H1 (cell line): Measurements from ENCODE around the gene TMCC1. TPM values are rescaled to one million over a fixed set of nuclear protein-coding genes. Genes with fewer than 3 reads are reported as not detected.

Experiments
- CTCF ChIA-PET: fragments of 300-600 bp; sonication (Branson Sonifier 250); formaldehyde crosslinking; loops from one replicate; lab custom pipeline; 2021; ENCODE audit not compliant: partially characterized antibody; lab: Charles Lee
- POLR2A ChIA-PET: fragments of 300-600 bp; sonication (Branson Sonifier 250); formaldehyde crosslinking; loops from one replicate; lab custom pipeline; 2021; ENCODE audit warnings: inconsistent platforms; ENCODE audit not compliant: partially characterized antibody; lab: Charles Lee
- DNase-seq, 2 experiments: peaks; one replicate each; pipeline versions ENCODE4 v3.0.0 to v3.0.0-alpha.2; 2010 to 2022; ENCODE audit warnings: low spot score in 2 of 2, low read depth in 1 of 2, mixed read lengths in 1 of 2
- FAIRE-seq: peaks from 2 replicates; lab custom pipeline; 2011; peaks lifted over from hg19 to GRCh38; lab: Jason Lieb, UNC
- H2AFZ ChIP-seq: 2 replicates; pipeline ENCODE4 v1.8.1; 2012; ENCODE audit warnings: low read length, inconsistent platforms
- H2AK5ac ChIP-seq: 2 replicates; pipeline ENCODE4 v1.6.1; 2013; ENCODE audit warnings: low read depth, low read length
- H2BK120ac ChIP-seq: replicated peaks from 2 replicates; pipeline ENCODE3; 2013; ENCODE audit warnings: low read depth, low read length, inconsistent platforms
- H2BK12ac ChIP-seq: 2 replicates; pipeline ENCODE4 v1.6.1; 2013; ENCODE audit warnings: low read depth, low read length
- H2BK15ac ChIP-seq: 2 replicates; pipeline ENCODE4 v1.6.1; 2013; ENCODE audit warnings: low read length
- H2BK20ac ChIP-seq: 2 replicates; pipeline ENCODE4 v1.6.1; 2013; ENCODE audit warnings: low read length
- H2BK5ac ChIP-seq: 2 replicates; pipeline ENCODE4 v1.6.1; 2013; ENCODE audit warnings: low read depth, low read length
- H3K14ac ChIP-seq: 2 replicates; pipeline ENCODE4 v1.6.1; 2013; ENCODE audit warnings: inconsistent platforms; ENCODE audit not compliant: insufficient read length
- H3K18ac ChIP-seq: 2 replicates; pipeline ENCODE4 v1.6.1; 2013; ENCODE audit warnings: low read length; ENCODE audit errors: extremely low read depth
- H3K23ac ChIP-seq: 2 replicates; pipeline ENCODE4 v1.6.1; 2013; ENCODE audit warnings: inconsistent platforms; ENCODE audit not compliant: insufficient read length
- H3K23me2 ChIP-seq: 2 replicates; pipeline ENCODE4 v1.6.1; 2013; ENCODE audit warnings: low read depth, low read length
- H3K27ac ChIP-seq: 2 replicates; pipeline ENCODE4 v1.6.1; 2011; ENCODE audit warnings: low read depth, low read length, inconsistent platforms
- H3K27me3 ChIP-seq, 4 experiments: replicated peaks in 1 of 4; 1 replicate in 1 of 4; 2 replicates in 3 of 4; pipeline versions ENCODE4 v1.6.1 to v1.8.1; 2011 to 2013; ENCODE audit warnings: low read length in 3 of 4, mild to moderate bottlenecking in 3 of 4, inconsistent platforms in 2 of 4, mixed read lengths in 2 of 4, moderate library complexity in 1 of 4; ENCODE audit not compliant: control insufficient read depth in 3 of 4, insufficient read depth in 3 of 4; ENCODE audit errors: extremely low read depth in 1 of 4
- H3K36me3 ChIP-seq, 4 experiments: 2 replicates each; pipeline versions ENCODE4 v1.6.1 to v1.8.1; 2011 to 2013; ENCODE audit warnings: mild to moderate bottlenecking in 4 of 4, low read length in 3 of 4, moderate library complexity in 2 of 4, control low read depth in 1 of 4, inconsistent platforms in 1 of 4; ENCODE audit not compliant: insufficient read depth in 4 of 4, control insufficient read depth in 2 of 4
- H3K4ac ChIP-seq: replicated peaks from 2 replicates; pipeline ENCODE3; 2013; ENCODE audit warnings: low read length, low read depth, mixed read lengths, inconsistent platforms; ENCODE audit not compliant: insufficient read length
- H3K4me1 ChIP-seq, 4 experiments: replicated peaks in 1 of 4; 1 replicate in 1 of 4; 2 replicates in 3 of 4; pipeline versions ENCODE4 v1.6.1 to v1.8.1; 2011 to 2013; ENCODE audit warnings: low read length in 3 of 4, inconsistent platforms in 2 of 4, mixed read lengths in 1 of 4; ENCODE audit not compliant: insufficient read depth in 4 of 4, control insufficient read depth in 3 of 4
- H3K4me2 ChIP-seq, 2 experiments: 2 replicates each; pipeline versions ENCODE4 v1.6.1 to v1.8.1; 2011 to 2013; ENCODE audit warnings: low read depth in 2 of 2, low read length in 2 of 2, control low read depth in 1 of 2, inconsistent platforms in 1 of 2, mild to moderate bottlenecking in 1 of 2; ENCODE audit not compliant: insufficient read depth in 1 of 2
- H3K4me3 ChIP-seq, 4 experiments: fragments of 200-600, 300-600 bp in 1 of 4; sonication (generic), shearing (Covaris generic), sonication (Bioruptor Twin) in 1 of 4; 2 replicates each; pipeline versions ENCODE4 v1.5.1 to v1.8.1; 2011 to 2016; ENCODE audit warnings: low read length in 4 of 4, low read depth in 3 of 4, control low read depth in 2 of 4, inconsistent platforms in 2 of 4, mild to moderate bottlenecking in 2 of 4, mixed read lengths in 1 of 4, moderate library complexity in 1 of 4; ENCODE audit not compliant: insufficient read depth in 2 of 4; ENCODE audit errors: extremely low read depth in 1 of 4
- H3K56ac ChIP-seq: replicated peaks from 2 replicates; pipeline ENCODE3; 2013; ENCODE audit warnings: low read depth, mild to moderate bottlenecking, mixed read lengths, low read length, inconsistent platforms; ENCODE audit not compliant: insufficient read length
- H3K79me1 ChIP-seq: 2 replicates; pipeline ENCODE4 v1.6.1; 2013; ENCODE audit warnings: low read depth, low read length, control low read depth
- H3K79me2 ChIP-seq, 2 experiments: 2 replicates each; pipeline versions ENCODE4 v1.6.1 to v1.8.1; 2012 to 2013; ENCODE audit warnings: low read length in 2 of 2, mild to moderate bottlenecking in 2 of 2, inconsistent platforms in 1 of 2; ENCODE audit not compliant: insufficient read depth in 2 of 2, control insufficient read depth in 1 of 2
- H3K9ac ChIP-seq, 4 experiments: replicated peaks in 1 of 4; 1 replicate in 1 of 4; 2 replicates in 3 of 4; pipeline versions ENCODE4 v1.6.1 to v1.8.1; 2011 to 2013; ENCODE audit warnings: low read depth in 3 of 4, low read length in 3 of 4, control low read depth in 2 of 4, mild to moderate bottlenecking in 2 of 4, moderate library complexity in 2 of 4, inconsistent platforms in 1 of 4; ENCODE audit errors: extremely low read depth in 1 of 4
- H3K9me3 ChIP-seq, 2 experiments: 2 replicates each; pipeline versions ENCODE4 v1.6.1 to v1.8.1; 2012 to 2013; ENCODE audit warnings: mild to moderate bottlenecking in 2 of 2, moderate library complexity in 2 of 2, control low read depth in 1 of 2, inconsistent platforms in 1 of 2, low read depth in 1 of 2, low read length in 1 of 2, mixed read lengths in 1 of 2; ENCODE audit not compliant: insufficient read depth in 2 of 2
- H4K20me1 ChIP-seq, 2 experiments: replicated peaks in 1 of 2; 2 replicates each; pipeline versions ENCODE3 to v1.8.1; 2011 to 2013; ENCODE audit warnings: inconsistent platforms in 2 of 2, low read length in 2 of 2, mild to moderate bottlenecking in 1 of 2; ENCODE audit not compliant: insufficient read depth in 2 of 2, control insufficient read depth in 1 of 2
- H4K5ac ChIP-seq: 2 replicates; pipeline ENCODE4 v1.6.1; 2013; ENCODE audit warnings: low read length, low read depth, mixed read lengths, inconsistent platforms; ENCODE audit not compliant: insufficient read length
- H4K8ac ChIP-seq: 2 replicates; pipeline ENCODE4 v1.8.0; 2013; ENCODE audit warnings: mild to moderate bottlenecking, moderate library complexity, low read length, inconsistent platforms; ENCODE audit not compliant: insufficient read depth; ENCODE audit errors: extremely low read depth
- H4K91ac ChIP-seq: replicated peaks from 2 replicates; pipeline ENCODE3; 2013; ENCODE audit warnings: low read length, mixed read lengths, inconsistent platforms; ENCODE audit not compliant: insufficient read length
- SRF ChIP-seq: IDR thresholded peaks from 2 replicates; pipeline ENCODE4 v1.6.1; 2011; ENCODE audit warnings: mild to moderate bottlenecking, low read depth, low read length, moderate library complexity
- WGBS, 2 experiments: shearing (Covaris generic) in 1 of 2; methylation state at CpG; one replicate each; pipeline versions ENCODE4 v1.1.6 to v1.1.7; 2013 to 2015; ENCODE audit warnings: low lambda C conversion rate in 2 of 2, mixed read lengths in 2 of 2, inconsistent platforms in 1 of 2, low coverage in 1 of 2, missing lambda C conversion rate in 1 of 2; ENCODE audit not compliant: insufficient replicate concordance in 2 of 2, insufficient coverage in 1 of 2, insufficient read length in 1 of 2; ENCODE audit errors: extremely low coverage in 1 of 2, missing lambda C conversion rate in 1 of 2; 5-methylcytosine and 5-hydroxymethylcytosine counted together
- polyA plus RNA-seq, 7 experiments: library from polyadenylated mRNA; depleted of rRNA in 3 of 7; stranded (reverse) in 5 of 7; unstranded in 2 of 7; fragments of >200 nt in 5 of 7; fragments of 200-250 nt in 2 of 7; gene quantifications; 1 replicate in 5 of 7; 2 replicates in 1 of 7; 4 replicates in 1 of 7; pipeline versions ENCODE4 v1.2.1 to v1.2.3, GENCODE V29; 2011 to 2013; ENCODE audit warnings: missing spikeins in 2 of 7, mixed read lengths in 2 of 7
- total RNA-seq: library from RNA; stranded (reverse); fragmentation: NEBNext Ultra II Directional; extraction: Animal tissue kit (Norgen Biotek cat#: 25700); gene quantifications from 2 replicates; pipeline ENCODE4 v1.2.1, GENCODE V29; 2021

The TMCC1 gene
- total and polyA plus RNA-seq, 2 of the 8 experiments (the other 6 are each of a cell fraction or from before 2014, with no cell fraction given): 10.4 to 27.1 TPM

- Histone ChIP-seq H2AK5ac (no peak overlapping the region; the same call in 1 of the 2 replicates), H3K14ac (no peak overlapping the region), H2BK5ac (no peak overlapping the region), H4K5ac (no peak overlapping the region), H3K79me1 (no peaks in the 10 kb centered on the region; the same call in 1 of the 2 replicates), H2BK12ac (no peak overlapping the region), H3K27ac (no peak overlapping the region), H3K56ac (no peak overlapping the region), H4K91ac (no peak overlapping the region), H3K4ac (no peak overlapping the region), H4K8ac (no peak overlapping the region), H3K23me2 (no peaks in the 10 kb centered on the region), H3K18ac (no peak overlapping the region), H3K4me1 (peaks cover 0 to 15% (median 5%) of the 10 kb centered on the region in 4 experiments; a peak in 5 of 7 replicates), H3K23ac (no peak overlapping the region), H3K9me3 (peaks cover 14 to 23% of the 10 kb centered on the region in 2 experiments), H2AFZ (no peak overlapping the region), H4K20me1 (peaks cover 0 to 2% of the 10 kb centered on the region in 2 experiments), H3K36me3 (peaks cover 0 to 16% (median 0%) of the 10 kb centered on the region in 4 experiments; a peak in 2 of 8 replicates), H2BK120ac (no peak overlapping the region), H3K4me2 (no peak overlapping the region), H2BK15ac (no peak overlapping the region), H3K9ac (no peak overlapping the region), H3K79me2 (no peaks in the 10 kb centered on the region), H3K4me3 (no peak overlapping the region), H2BK20ac (no peak overlapping the region), H3K27me3 (no peaks in the 10 kb centered on the region)
- WGBS, 2 experiments: 86% methylated on average over 1 of the region's 1 CpG; no CpG with 5 or more reads in 1 of the 2 experiments
- CTCF ChIA-PET: interaction anchor here (2.0 kb wide), 1 partner anchor 10 kb away, joined by 8 read pairs; no protein-coding TSS in a partner anchor
- POLR2A ChIA-PET: no interaction called here
- FAIRE-seq (no peak), DNase-seq (no peak)
- TF ChIP-seq SRF: no peak
Observed at GRCh38 chr3:129699612-129700011, 193.9 kb downstream of the TMCC1 start.
